ENCODE results near the gene YES1. TPM values are rescaled to one million over a fixed set of nuclear protein-coding genes. Genes with fewer than 3 reads are reported as not detected.

Gene YES1
- polyA plus RNA-seq, 1 donor from 2014 or later, result 12.0 TPM

DNA sequence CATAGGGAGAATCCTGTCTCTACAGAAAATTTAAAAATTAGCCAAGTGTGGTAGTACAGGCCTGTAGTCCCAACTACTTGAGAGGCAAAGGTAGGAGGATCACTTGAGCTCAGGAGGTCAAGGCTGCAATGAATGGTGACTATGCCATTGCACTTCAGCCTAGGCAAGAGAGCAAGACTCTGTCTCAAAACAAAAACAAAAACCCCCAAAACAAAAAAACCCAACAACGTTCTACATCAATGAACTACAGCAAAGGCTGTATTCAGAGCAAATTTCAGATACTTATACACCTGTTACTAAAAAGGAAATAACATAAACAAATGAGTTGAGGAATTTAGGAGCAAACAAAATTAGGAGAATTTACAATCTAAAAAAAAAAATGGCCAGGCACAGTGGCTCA, 22.6 kb downstream of the YES1 start:
- TF ChIP-seq SMC3 (conservative IDR thresholded peaks at IDR 0.05; ENCODE audit: poor library complexity), result no peak
- TF ChIP-seq, protein P1, sequence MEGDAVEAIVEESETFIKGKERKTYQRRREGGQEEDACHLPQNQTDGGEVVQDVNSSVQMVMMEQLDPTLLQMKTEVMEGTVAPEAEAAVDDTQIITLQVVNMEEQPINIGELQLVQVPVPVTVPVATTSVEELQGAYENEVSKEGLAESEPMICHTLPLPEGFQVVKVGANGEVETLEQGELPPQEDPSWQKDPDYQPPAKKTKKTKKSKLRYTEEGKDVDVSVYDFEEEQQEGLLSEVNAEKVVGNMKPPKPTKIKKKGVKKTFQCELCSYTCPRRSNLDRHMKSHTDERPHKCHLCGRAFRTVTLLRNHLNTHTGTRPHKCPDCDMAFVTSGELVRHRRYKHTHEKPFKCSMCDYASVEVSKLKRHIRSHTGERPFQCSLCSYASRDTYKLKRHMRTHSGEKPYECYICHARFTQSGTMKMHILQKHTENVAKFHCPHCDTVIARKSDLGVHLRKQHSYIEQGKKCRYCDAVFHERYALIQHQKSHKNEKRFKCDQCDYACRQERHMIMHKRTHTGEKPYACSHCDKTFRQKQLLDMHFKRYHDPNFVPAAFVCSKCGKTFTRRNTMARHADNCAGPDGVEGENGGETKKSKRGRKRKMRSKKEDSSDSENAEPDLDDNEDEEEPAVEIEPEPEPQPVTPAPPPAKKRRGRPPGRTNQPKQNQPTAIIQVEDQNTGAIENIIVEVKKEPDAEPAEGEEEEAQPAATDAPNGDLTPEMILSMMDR (IDR thresholded peaks at IDR 0.05; ENCODE audit: poor library complexity, severe bottlenecking), result no peak
- no peak for TF ChIP-seq RAD21 (conservative IDR thresholded peaks at IDR 0.05)
- TF ChIP-seq EZH2 (IDR thresholded peaks at IDR 0.05; ENCODE audit: borderline replicate concordance, insufficient read depth, low read length, poor library complexity, severe bottlenecking), result no peak
- no peak for TF ChIP-seq EP300 (conservative IDR thresholded peaks at IDR 0.05; ENCODE audit: poor library complexity, severe bottlenecking)
- Histone ChIP-seq H3K9me3 (ENCODE audit: low read length) (no peaks in the 10 kb centered on the region), H3K27me3 (ENCODE audit: insufficient read depth, low read depth, low read length) (no peaks in the 10 kb centered on the region), H3K4me2 (ENCODE audit: low read length) (no peak overlapping the region), H3F3A (ENCODE audit: insufficient read depth, low read length, poor library complexity, severe bottlenecking) (no peaks in the 10 kb centered on the region), H3K36me3 (ENCODE audit: insufficient read depth, low read length) (no peaks in the 10 kb centered on the region), H3K4me3 (ENCODE audit: low read length) (no peak overlapping the region), H4K20me1 (ENCODE audit: insufficient read depth) (no peaks in the 10 kb centered on the region), H3K27ac (ENCODE audit: low read length) (no peak overlapping the region), H2AFZ (ENCODE audit: low read depth, low read length) (no peak overlapping the region), H3K9ac (ENCODE audit: low read length) (no peak overlapping the region), H3K9me2 (ENCODE audit: insufficient read depth, low read length) (no peaks in the 10 kb centered on the region), H3K79me2 (replicated peaks; ENCODE audit: insufficient read depth, low read length) (peaks cover 13% of the 10 kb centered on the region)

DNA sequence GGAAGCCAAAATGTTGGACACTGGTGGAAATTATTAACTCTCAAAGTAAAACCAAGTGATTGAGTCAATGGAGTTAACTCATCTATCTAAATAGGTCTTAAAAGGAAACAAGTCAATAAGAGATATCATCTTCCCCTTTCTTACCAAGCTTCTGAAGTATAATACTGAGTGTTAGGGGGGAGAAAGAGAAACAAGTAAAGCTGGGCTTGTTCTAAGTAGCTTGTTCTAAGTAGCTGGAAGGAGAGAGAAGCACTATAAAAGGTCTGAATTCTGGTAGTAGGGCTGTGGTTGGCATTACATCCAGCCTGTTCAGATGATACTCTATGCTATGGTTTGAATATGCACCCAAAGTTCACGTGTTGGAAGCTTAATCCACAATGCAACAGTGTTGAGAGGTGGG, 26.8 kb downstream of the YES1 start:
- no peak overlapping the region for H3K27ac ChIP-seq (ENCODE audit: low read length)
- no peaks in the 10 kb centered on the region for H3K9me3 ChIP-seq (ENCODE audit: low read length)
- H3F3A ChIP-seq (ENCODE audit: insufficient read depth, low read length, poor library complexity, severe bottlenecking), result no peaks in the 10 kb centered on the region
- no peak overlapping the region for H3K4me2 ChIP-seq (ENCODE audit: low read length)
- no peak overlapping the region for H3K9ac ChIP-seq (ENCODE audit: low read length)
- H4K20me1 ChIP-seq (ENCODE audit: insufficient read depth), result no peaks in the 10 kb centered on the region
- no peaks in the 10 kb centered on the region for H3K27me3 ChIP-seq (ENCODE audit: insufficient read depth, low read depth, low read length)
- H3K79me2 ChIP-seq (replicated peaks; ENCODE audit: insufficient read depth, low read length), result peaks cover 6% of the 10 kb centered on the region
- H3K4me3 ChIP-seq (ENCODE audit: low read length), result no peak overlapping the region
- H3K36me3 ChIP-seq (ENCODE audit: insufficient read depth, low read length), result no peaks in the 10 kb centered on the region
- H2AFZ ChIP-seq (ENCODE audit: low read depth, low read length), result no peak overlapping the region
- no peak for TF ChIP-seq RAD21 (conservative IDR thresholded peaks at IDR 0.05)
- TF ChIP-seq, protein P2, sequence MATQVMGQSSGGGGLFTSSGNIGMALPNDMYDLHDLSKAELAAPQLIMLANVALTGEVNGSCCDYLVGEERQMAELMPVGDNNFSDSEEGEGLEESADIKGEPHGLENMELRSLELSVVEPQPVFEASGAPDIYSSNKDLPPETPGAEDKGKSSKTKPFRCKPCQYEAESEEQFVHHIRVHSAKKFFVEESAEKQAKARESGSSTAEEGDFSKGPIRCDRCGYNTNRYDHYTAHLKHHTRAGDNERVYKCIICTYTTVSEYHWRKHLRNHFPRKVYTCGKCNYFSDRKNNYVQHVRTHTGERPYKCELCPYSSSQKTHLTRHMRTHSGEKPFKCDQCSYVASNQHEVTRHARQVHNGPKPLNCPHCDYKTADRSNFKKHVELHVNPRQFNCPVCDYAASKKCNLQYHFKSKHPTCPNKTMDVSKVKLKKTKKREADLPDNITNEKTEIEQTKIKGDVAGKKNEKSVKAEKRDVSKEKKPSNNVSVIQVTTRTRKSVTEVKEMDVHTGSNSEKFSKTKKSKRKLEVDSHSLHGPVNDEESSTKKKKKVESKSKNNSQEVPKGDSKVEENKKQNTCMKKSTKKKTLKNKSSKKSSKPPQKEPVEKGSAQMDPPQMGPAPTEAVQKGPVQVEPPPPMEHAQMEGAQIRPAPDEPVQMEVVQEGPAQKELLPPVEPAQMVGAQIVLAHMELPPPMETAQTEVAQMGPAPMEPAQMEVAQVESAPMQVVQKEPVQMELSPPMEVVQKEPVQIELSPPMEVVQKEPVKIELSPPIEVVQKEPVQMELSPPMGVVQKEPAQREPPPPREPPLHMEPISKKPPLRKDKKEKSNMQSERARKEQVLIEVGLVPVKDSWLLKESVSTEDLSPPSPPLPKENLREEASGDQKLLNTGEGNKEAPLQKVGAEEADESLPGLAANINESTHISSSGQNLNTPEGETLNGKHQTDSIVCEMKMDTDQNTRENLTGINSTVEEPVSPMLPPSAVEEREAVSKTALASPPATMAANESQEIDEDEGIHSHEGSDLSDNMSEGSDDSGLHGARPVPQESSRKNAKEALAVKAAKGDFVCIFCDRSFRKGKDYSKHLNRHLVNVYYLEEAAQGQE (IDR thresholded peaks at IDR 0.05; ENCODE audit: borderline replicate concordance), result no peak
- TF ChIP-seq, protein P1 (IDR thresholded peaks at IDR 0.05; ENCODE audit: poor library complexity, severe bottlenecking), result no peak
- no peak for TF ChIP-seq TAF1 (IDR thresholded peaks at IDR 0.05; ENCODE audit: low read depth)
- TF ChIP-seq MXI1 (conservative IDR thresholded peaks at IDR 0.05; ENCODE audit: poor library complexity, severe bottlenecking), result no peak
- H3K9me2 ChIP-seq (ENCODE audit: insufficient read depth, low read length), result no peaks in the 10 kb centered on the region

Data from neural cell (in vitro differentiated cells).